ENCODE results near the gene SAMD14. TPM values are rescaled to one million over a fixed set of nuclear protein-coding genes. Genes with fewer than 3 reads are reported as not detected.

Gene SAMD14
- 1.3 TPM for polyA plus RNA-seq (2013)

DNA sequence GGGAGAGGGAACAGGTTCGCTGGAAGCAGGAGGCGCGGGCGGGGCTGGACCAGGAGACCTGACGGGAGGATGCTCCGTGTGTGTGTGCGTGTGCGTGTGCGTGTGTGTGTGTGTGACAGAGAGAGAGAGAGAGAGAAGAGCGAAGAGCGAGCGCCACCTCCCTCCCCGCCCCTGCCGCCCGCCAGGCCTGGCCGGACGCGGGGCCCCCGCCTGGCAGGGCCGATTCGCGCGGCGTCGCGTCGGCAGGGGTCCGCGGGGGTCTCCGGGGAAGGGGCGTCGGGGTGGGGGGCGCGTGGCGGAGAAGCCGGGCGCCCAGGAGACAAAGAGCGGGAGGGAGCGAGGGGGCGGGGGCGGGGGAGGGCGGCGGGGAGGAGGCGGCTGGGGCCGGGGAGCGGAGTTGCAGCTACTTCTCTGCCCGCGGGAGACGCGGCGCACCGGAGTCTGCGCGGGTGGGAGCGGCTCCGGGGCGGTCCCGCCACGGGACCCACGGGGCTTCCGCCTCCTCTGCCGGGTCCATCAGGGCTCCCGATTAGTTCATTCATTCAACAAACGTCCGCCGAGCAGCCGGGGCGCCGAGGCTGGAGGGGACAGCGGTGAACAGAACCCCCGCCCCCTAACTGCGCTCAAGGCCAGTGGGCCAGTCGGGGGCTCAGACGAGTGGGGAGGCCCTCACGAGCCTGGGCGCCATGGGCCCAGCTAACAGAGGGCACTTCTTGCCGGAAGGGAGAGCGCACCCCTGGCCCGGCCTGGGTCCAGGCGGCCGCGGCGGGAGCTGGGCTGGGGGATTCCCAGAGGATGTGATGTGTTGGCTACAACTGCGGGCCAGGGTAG is at the start of gene SAMD14:
Gene SAMD14, minus strand, starts transcription at position 433 of the 831 bp plus-strand sequence. CDS start 5,201 bp downstream, outside the sequence.
- Histone ChIP-seq H3K4me3 (ENCODE audit: control insufficient read depth in 1 of 7, extremely low read depth in 1 of 7, insufficient read depth in 4 of 7, low read depth in 2 of 7, low read length in 6 of 7) (peak within 1 kb of the TSS in 6 of 7 experiments; percentile 40 to 73 (median 56)), H3K27me3 (replicated peaks in 2 of 5; ENCODE audit: control insufficient read depth in 4 of 5, insufficient read depth in 5 of 5, low read length in 4 of 5) (peaks cover 0 to 21% (median 8%) of the 10 kb centered on the region in 5 experiments), H3K27ac (ENCODE audit: insufficient read depth in 1 of 2, low read depth in 1 of 2, low read length in 2 of 2, poor library complexity in 1 of 2, severe bottlenecking in 2 of 2) (no peak within 1 kb of the TSS)

DNA sequence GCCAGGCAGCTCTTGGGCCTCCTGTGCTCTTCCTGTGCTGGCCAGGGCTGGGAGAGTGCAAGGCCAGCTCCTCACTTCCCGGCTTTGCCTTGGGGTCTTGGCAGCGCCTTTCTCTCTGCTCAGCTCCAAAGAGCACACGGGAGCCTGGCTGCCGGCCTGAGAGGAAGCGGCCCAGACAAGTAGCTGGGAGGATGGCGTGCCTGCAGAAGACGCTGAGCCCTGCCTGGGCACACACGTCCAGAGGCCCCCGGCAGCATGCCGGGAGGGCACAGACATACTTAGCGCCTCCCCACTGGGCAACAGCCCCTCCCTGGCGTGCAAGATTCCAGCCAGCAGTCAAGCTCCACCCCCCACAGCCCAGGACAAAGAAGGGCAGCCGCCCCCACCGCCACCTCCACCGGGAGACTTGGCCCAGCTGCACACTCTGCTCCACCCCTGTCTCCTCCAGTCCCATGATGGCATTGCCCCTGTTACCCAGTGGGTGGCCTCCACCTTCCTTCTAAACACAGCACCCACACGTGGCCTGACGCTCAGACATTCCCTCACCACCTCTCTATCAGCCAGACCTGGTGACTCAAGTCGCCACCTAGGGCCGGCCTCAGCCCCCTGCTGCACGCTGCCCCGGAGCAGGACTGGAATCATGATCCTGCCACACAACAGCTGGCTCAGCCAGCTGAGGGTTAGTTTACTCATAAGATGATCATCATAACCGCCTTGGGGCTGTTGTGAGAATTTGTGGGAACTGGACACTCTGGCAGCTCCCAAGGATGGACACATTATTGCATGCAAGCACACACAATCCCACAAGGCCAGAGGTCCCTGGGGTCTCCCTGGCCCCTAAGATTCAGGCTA is 48.2 kb upstream of the SAMD14 start:
- H3K4me3 ChIP-seq (ENCODE audit: control insufficient read depth in 1 of 7, extremely low read depth in 1 of 7, insufficient read depth in 4 of 7, low read depth in 2 of 7, low read length in 6 of 7) = peak overlapping the region in 4 of 7 experiments; percentile 23 to 66 (median 50)

More for the DNA sequence above, at the start of gene SAMD14:
- POLR2A ChIA-PET = interaction anchor here (0.6 to 1.0 kb wide), 4 partner anchors 13 to 430 kb away, joined by 3 to 4 read pairs (median 3); no protein-coding TSS in a partner anchor
- CTCF ChIA-PET = interaction anchor here (1.0 to 2.5 kb wide), 7 partner anchors 9 to 36 kb away, joined by 3 to 10 read pairs (median 7); no protein-coding TSS in a partner anchor
- H3K36me3 ChIP-seq (ENCODE audit: control insufficient read depth in 4 of 4, insufficient read depth in 4 of 4, low read length in 3 of 4) = peaks cover 0 to 21% (median 10%) of the 10 kb centered on the region in 4 experiments
- 0% methylated on average over 30 of the region's 84 CpGs for WGBS (ENCODE audit: insufficient coverage)
- peaks cover 3 to 37% (median 36%) of the 10 kb centered on the region in 4 experiments for H3K4me1 ChIP-seq (ENCODE audit: control extremely low read depth in 1 of 4, control insufficient read depth in 4 of 4, insufficient read depth in 4 of 4, low read length in 3 of 4)
- peak in 2 of 3 donors; percentile 77 to 78 for DNase-seq
- peaks cover 0 to 2% (median 0%) of the 10 kb centered on the region in 5 experiments for H3K9me3 ChIP-seq (ENCODE audit: control extremely low read depth in 1 of 5, control insufficient read depth in 4 of 5, insufficient read depth in 2 of 5, low read depth in 1 of 5, low read length in 4 of 5)

GRCh38 chr17:50177476-50177875 is 47.5 kb upstream of the SAMD14 start:
- no peak for DNase-seq
- ChIA-PET POLR2A (no interaction called here), CTCF (interaction anchor here (0.6 to 3.9 kb wide), 14 partner anchors 8 to 122 kb away, joined by 3 to 27 read pairs (median 4); partner anchors contain the start of genes COL1A1 and PPP1R9B)
- peaks cover 0 to 12% (median 9%) of the 10 kb centered on the region in 4 experiments for H3K4me1 ChIP-seq (ENCODE audit: control extremely low read depth in 1 of 4, control insufficient read depth in 4 of 4, insufficient read depth in 4 of 4, low read length in 3 of 4)
- no peaks in the 10 kb centered on the region for H3K9me3 ChIP-seq (ENCODE audit: control extremely low read depth in 1 of 5, control insufficient read depth in 4 of 5, insufficient read depth in 2 of 5, low read depth in 1 of 5, low read length in 4 of 5)
- 99% methylated on average over 10 of the region's 10 CpGs for WGBS (ENCODE audit: insufficient coverage)
- peak overlapping the region in 1 of 7 experiments; percentile 66 for H3K4me3 ChIP-seq (ENCODE audit: control insufficient read depth in 1 of 7, extremely low read depth in 1 of 7, insufficient read depth in 4 of 7, low read depth in 2 of 7, low read length in 6 of 7)
- H3K36me3 ChIP-seq (ENCODE audit: control insufficient read depth in 4 of 4, insufficient read depth in 4 of 4, low read length in 3 of 4) = no peaks in the 10 kb centered on the region
- no peak overlapping the region for H3K27ac ChIP-seq (ENCODE audit: insufficient read depth in 1 of 2, low read depth in 1 of 2, low read length in 2 of 2, poor library complexity in 1 of 2, severe bottlenecking in 2 of 2)
- H3K27me3 ChIP-seq (replicated peaks in 2 of 5; ENCODE audit: control insufficient read depth in 4 of 5, insufficient read depth in 5 of 5, low read length in 4 of 5) = no peaks in the 10 kb centered on the region

More for the DNA sequence above, 48.2 kb upstream of the SAMD14 start:
- POLR2A ChIA-PET = no interaction called here
- Histone ChIP-seq H3K27ac (ENCODE audit: insufficient read depth in 1 of 2, low read depth in 1 of 2, low read length in 2 of 2, poor library complexity in 1 of 2, severe bottlenecking in 2 of 2) (no peak overlapping the region), H3K9me3 (ENCODE audit: control extremely low read depth in 1 of 5, control insufficient read depth in 4 of 5, insufficient read depth in 2 of 5, low read depth in 1 of 5, low read length in 4 of 5) (no peaks in the 10 kb centered on the region), H3K4me1 (ENCODE audit: control extremely low read depth in 1 of 4, control insufficient read depth in 4 of 4, insufficient read depth in 4 of 4, low read length in 3 of 4) (peaks cover 0 to 13% (median 10%) of the 10 kb centered on the region in 4 experiments), H3K36me3 (ENCODE audit: control insufficient read depth in 4 of 4, insufficient read depth in 4 of 4, low read length in 3 of 4) (no peaks in the 10 kb centered on the region), H3K27me3 (replicated peaks in 2 of 5; ENCODE audit: control insufficient read depth in 4 of 5, insufficient read depth in 5 of 5, low read length in 4 of 5) (no peaks in the 10 kb centered on the region)
- peak; percentile 74 to 86 (median 81) for DNase-seq
- WGBS (ENCODE audit: insufficient coverage) = 24% methylated on average over 13 of the region's 22 CpGs
- CTCF ChIA-PET = interaction anchor here (0.6 to 3.9 kb wide), 17 partner anchors 8 to 131 kb away, joined by 3 to 27 read pairs (median 4); partner anchors contain the start of genes COL1A1 and PPP1R9B

DNA sequence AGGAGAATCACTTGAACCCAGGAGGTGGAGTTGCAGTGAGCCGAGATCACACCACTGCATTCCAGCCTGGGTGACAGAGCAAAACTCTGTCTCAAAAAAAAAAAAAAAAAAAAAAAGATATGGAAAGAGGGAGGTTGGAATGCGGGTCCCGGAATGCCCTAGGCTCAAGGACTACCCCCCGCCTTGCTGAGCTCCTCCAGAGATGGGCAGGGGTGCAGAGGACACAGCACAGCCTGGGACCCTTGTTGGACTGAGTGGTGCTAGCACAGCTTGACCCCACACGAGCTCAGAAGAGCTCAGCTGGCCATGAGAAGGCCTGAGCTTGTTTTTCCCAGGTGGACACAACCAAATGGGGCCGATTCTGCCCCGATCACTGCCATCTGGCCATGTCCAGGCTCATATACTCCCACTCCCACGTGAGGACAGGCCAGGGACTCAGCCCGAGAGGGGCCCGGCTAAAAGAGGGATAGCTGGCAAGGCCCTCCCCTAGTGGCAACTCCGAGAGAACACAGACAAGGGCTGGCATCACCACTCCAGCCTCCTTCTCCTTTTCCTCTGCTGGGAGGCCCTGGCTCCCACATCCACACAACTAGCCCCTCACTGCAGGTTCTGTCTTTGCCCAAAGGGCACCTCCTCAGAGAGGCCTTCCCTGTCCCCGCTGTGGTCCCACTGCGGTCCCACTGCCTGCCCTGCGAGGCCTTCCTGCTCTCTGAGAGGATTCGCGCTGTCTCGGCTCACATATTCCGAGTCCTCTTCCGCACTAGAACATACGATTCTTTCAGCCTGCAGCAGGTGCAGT is 46.8 kb upstream of the SAMD14 start:
- H3K4me1 ChIP-seq (ENCODE audit: control extremely low read depth in 1 of 4, control insufficient read depth in 4 of 4, insufficient read depth in 4 of 4, low read length in 3 of 4) = peaks cover 0 to 12% (median 9%) of the 10 kb centered on the region in 4 experiments
- H3K27ac ChIP-seq (ENCODE audit: insufficient read depth in 1 of 2, low read depth in 1 of 2, low read length in 2 of 2, poor library complexity in 1 of 2, severe bottlenecking in 2 of 2) = no peak overlapping the region

GRCh38 chr17:50175035-50175807 is 45.3 kb upstream of the SAMD14 start:
- no peaks in the 10 kb centered on the region for H3K9me3 ChIP-seq (ENCODE audit: control extremely low read depth in 1 of 5, control insufficient read depth in 4 of 5, insufficient read depth in 2 of 5, low read depth in 1 of 5, low read length in 4 of 5)
- H3K36me3 ChIP-seq (ENCODE audit: control insufficient read depth in 4 of 4, insufficient read depth in 4 of 4, low read length in 3 of 4) = no peaks in the 10 kb centered on the region
- POLR2A ChIA-PET = no interaction called here
- no peak for DNase-seq
- WGBS (ENCODE audit: insufficient coverage) = 100% methylated on average over 8 of the region's 16 CpGs
- H3K27ac ChIP-seq (ENCODE audit: insufficient read depth in 1 of 2, low read depth in 1 of 2, low read length in 2 of 2, poor library complexity in 1 of 2, severe bottlenecking in 2 of 2) = no peak overlapping the region
- peaks cover 0 to 12% (median 9%) of the 10 kb centered on the region in 4 experiments for H3K4me1 ChIP-seq (ENCODE audit: control extremely low read depth in 1 of 4, control insufficient read depth in 4 of 4, insufficient read depth in 4 of 4, low read length in 3 of 4)
- H3K4me3 ChIP-seq (ENCODE audit: control insufficient read depth in 1 of 7, extremely low read depth in 1 of 7, insufficient read depth in 4 of 7, low read depth in 2 of 7, low read length in 6 of 7) = no peak overlapping the region
- no peaks in the 10 kb centered on the region for H3K27me3 ChIP-seq (replicated peaks in 2 of 5; ENCODE audit: control insufficient read depth in 4 of 5, insufficient read depth in 5 of 5, low read length in 4 of 5)
- CTCF ChIA-PET = interaction anchor here (0.7 to 7.7 kb wide), 8 partner anchors 10 to 121 kb away, joined by 3 to 87 read pairs (median 4); partner anchors contain the start of genes COL1A1, SGCA and TMEM92

More for the DNA sequence above, 46.8 kb upstream of the SAMD14 start:
- DNase-seq = no peak
- Histone ChIP-seq H3K36me3 (ENCODE audit: control insufficient read depth in 4 of 4, insufficient read depth in 4 of 4, low read length in 3 of 4) (no peaks in the 10 kb centered on the region), H3K27me3 (replicated peaks in 2 of 5; ENCODE audit: control insufficient read depth in 4 of 5, insufficient read depth in 5 of 5, low read length in 4 of 5) (no peaks in the 10 kb centered on the region), H3K9me3 (ENCODE audit: control extremely low read depth in 1 of 5, control insufficient read depth in 4 of 5, insufficient read depth in 2 of 5, low read depth in 1 of 5, low read length in 4 of 5) (no peaks in the 10 kb centered on the region), H3K4me3 (ENCODE audit: control insufficient read depth in 1 of 7, extremely low read depth in 1 of 7, insufficient read depth in 4 of 7, low read depth in 2 of 7, low read length in 6 of 7) (no peak overlapping the region)
- 98% methylated on average over 13 of the region's 20 CpGs for WGBS (ENCODE audit: insufficient coverage)
- ChIA-PET CTCF (interaction anchor here (1.0 to 3.9 kb wide), 12 partner anchors 7 to 122 kb away, joined by 3 to 27 read pairs (median 4); partner anchors contain the start of genes COL1A1, SGCA and TMEM92), POLR2A (no interaction called here)
